Prostate gland (tissue), 2 donors: ENCODE measurements around the gene CYB561D2.

Source experiments
- CTCF ChIP-seq, 4 experiments: fragments of 200-600 bp in 2 of 4; fragments of 450-650 bp in 2 of 4; sonication (generic) in 2 of 4; IDR thresholded peaks; 1 replicate in 3 of 4; 2 replicates in 1 of 4; pipeline ENCODE4 v1.5.1; 2016 to 2019; ENCODE audit warnings: antibody characterized with exemption in 4 of 4, mild to moderate bottlenecking in 2 of 4, moderate library complexity in 2 of 4
- POLR2A ChIP-seq: fragments of 450-650 bp; IDR thresholded peaks from one replicate; pipeline ENCODE4 v1.6.1; 2016; ENCODE audit warnings: antibody characterized with exemption, mild to moderate bottlenecking
- POLR2AphosphoS5 ChIP-seq: sonication (generic); formaldehyde crosslinking; IDR thresholded peaks from one replicate; pipeline ENCODE4 v1.6.1; 2017; ENCODE audit warnings: antibody characterized with exemption

DNA sequence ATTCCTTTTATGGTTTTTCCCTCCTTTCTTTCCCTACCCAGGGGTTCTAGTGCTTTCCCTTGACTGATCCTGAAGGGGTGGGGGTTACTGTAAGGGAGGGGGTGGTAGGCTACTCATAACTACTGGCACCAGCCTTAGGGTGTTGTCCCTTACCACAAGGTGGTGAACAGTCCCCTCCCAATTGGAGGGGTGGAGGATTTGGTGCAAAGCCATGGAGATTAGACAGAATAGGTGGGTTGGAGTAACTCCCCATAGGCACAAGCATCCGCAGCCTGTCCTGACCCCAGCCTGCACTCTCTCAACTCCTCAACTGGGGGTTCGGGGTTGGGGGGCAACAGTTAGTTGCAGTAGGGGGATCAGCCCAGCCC, 25.6 kb upstream of the CYB561D2 start:
- TF ChIP-seq CTCF (IDR thresholded peaks at IDR 0.05), result no peak
- TF ChIP-seq POLR2A, result no peak
- no peak for TF ChIP-seq POLR2AphosphoS5
